ENCODE results near the gene NFATC2.

DNA sequence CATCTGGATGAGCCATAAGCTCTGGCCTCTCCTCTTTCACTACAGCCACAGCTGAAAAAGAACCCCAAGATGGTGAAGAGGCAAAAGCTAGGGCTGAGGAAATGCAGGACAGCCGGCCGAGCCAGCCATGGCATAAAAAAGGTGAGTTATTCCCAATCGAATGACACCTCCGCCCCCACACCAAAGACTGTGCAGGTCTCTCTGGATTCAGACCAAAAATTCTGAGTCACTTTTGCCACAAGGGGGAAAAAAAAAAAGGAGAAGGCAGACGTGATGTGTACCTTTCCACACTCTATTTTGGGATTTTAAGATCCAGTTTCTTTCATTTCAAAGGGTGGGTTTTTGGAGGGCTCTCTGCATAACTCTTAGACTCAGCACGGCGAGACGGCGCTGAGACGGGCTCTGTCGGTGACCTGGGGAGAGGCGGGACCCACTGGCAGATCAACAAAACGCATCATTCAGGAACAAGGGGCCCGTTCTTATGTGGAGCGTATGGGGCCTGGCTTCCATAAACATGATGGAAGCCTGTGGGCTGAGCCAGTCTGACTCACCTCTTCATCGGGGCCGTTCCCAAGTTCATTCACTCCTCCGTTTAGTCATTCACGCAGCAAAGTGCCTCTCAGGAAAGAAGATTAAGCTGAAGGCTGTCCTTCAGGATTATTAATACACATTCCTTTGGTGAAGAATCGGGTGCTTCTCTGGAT lies 54.8 kb downstream of the NFATC2 start:
- no peak for TF ChIP-seq POLR2A (IDR thresholded peaks at IDR 0.05; ENCODE audit: low read depth)
- TF ChIP-seq, protein P1, sequence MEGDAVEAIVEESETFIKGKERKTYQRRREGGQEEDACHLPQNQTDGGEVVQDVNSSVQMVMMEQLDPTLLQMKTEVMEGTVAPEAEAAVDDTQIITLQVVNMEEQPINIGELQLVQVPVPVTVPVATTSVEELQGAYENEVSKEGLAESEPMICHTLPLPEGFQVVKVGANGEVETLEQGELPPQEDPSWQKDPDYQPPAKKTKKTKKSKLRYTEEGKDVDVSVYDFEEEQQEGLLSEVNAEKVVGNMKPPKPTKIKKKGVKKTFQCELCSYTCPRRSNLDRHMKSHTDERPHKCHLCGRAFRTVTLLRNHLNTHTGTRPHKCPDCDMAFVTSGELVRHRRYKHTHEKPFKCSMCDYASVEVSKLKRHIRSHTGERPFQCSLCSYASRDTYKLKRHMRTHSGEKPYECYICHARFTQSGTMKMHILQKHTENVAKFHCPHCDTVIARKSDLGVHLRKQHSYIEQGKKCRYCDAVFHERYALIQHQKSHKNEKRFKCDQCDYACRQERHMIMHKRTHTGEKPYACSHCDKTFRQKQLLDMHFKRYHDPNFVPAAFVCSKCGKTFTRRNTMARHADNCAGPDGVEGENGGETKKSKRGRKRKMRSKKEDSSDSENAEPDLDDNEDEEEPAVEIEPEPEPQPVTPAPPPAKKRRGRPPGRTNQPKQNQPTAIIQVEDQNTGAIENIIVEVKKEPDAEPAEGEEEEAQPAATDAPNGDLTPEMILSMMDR (IDR thresholded peaks at IDR 0.05): no peak

All from esophagus muscularis mucosa (tissue), 3 donors.